Measurements from ENCODE around the gene MTHFD1.

DNA sequence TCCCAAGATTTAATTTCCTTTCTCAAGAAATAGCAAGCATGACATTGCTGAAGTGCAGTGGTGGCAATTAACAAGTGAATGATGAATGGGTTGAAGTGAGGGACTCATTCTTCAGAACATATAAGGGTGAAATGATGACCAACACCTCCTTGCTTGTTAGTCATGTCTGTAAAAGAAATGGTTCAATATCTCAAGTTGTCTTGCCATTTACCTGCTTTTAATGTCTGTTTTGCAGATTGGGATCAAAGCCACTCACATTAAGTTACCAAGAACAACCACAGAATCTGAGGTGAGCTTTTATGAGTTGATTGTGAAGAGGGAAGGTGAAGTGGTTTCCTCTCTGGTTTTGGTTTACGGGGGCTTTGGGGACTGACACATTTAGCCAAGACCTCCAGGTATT lies 24.1 kb downstream of the MTHFD1 start:
- TF ChIP-seq, protein P1, sequence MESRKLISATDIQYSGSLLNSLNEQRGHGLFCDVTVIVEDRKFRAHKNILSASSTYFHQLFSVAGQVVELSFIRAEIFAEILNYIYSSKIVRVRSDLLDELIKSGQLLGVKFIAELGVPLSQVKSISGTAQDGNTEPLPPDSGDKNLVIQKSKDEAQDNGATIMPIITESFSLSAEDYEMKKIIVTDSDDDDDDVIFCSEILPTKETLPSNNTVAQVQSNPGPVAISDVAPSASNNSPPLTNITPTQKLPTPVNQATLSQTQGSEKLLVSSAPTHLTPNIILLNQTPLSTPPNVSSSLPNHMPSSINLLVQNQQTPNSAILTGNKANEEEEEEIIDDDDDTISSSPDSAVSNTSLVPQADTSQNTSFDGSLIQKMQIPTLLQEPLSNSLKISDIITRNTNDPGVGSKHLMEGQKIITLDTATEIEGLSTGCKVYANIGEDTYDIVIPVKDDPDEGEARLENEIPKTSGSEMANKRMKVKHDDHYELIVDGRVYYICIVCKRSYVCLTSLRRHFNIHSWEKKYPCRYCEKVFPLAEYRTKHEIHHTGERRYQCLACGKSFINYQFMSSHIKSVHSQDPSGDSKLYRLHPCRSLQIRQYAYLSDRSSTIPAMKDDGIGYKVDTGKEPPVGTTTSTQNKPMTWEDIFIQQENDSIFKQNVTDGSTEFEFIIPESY (IDR thresholded peaks at IDR 0.05; ENCODE audit: borderline replicate concordance, low read depth) = no peak
- TF ChIP-seq RAD21 (IDR thresholded peaks at IDR 0.05; ENCODE audit: low read length) = no peak
- TF ChIP-seq, protein P2, sequence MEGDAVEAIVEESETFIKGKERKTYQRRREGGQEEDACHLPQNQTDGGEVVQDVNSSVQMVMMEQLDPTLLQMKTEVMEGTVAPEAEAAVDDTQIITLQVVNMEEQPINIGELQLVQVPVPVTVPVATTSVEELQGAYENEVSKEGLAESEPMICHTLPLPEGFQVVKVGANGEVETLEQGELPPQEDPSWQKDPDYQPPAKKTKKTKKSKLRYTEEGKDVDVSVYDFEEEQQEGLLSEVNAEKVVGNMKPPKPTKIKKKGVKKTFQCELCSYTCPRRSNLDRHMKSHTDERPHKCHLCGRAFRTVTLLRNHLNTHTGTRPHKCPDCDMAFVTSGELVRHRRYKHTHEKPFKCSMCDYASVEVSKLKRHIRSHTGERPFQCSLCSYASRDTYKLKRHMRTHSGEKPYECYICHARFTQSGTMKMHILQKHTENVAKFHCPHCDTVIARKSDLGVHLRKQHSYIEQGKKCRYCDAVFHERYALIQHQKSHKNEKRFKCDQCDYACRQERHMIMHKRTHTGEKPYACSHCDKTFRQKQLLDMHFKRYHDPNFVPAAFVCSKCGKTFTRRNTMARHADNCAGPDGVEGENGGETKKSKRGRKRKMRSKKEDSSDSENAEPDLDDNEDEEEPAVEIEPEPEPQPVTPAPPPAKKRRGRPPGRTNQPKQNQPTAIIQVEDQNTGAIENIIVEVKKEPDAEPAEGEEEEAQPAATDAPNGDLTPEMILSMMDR (IDR thresholded peaks at IDR 0.05) = no peak
- no peak for TF ChIP-seq GABPA (IDR thresholded peaks at IDR 0.05; ENCODE audit: low read depth)
- no peak for TF ChIP-seq JUND (IDR thresholded peaks at IDR 0.05)
- TF ChIP-seq POLR2AphosphoS5 (IDR thresholded peaks at IDR 0.05; ENCODE audit: low read depth, low read length) = no peak
- no peak for TF ChIP-seq EP300 (IDR thresholded peaks at IDR 0.05; ENCODE audit: borderline replicate concordance in 1 of 2, low read depth in 1 of 2, low read length in 1 of 2)
- no peak for TF ChIP-seq FOXJ3 (CRISPR knock-in tag; IDR thresholded peaks at IDR 0.05)
- no peak for TF ChIP-seq MXI1 (IDR thresholded peaks at IDR 0.05; ENCODE audit: low read depth, low read length)
- no peak for TF ChIP-seq GATA2 (CRISPR knock-in tag; IDR thresholded peaks at IDR 0.05)
- TF ChIP-seq, protein P3, sequence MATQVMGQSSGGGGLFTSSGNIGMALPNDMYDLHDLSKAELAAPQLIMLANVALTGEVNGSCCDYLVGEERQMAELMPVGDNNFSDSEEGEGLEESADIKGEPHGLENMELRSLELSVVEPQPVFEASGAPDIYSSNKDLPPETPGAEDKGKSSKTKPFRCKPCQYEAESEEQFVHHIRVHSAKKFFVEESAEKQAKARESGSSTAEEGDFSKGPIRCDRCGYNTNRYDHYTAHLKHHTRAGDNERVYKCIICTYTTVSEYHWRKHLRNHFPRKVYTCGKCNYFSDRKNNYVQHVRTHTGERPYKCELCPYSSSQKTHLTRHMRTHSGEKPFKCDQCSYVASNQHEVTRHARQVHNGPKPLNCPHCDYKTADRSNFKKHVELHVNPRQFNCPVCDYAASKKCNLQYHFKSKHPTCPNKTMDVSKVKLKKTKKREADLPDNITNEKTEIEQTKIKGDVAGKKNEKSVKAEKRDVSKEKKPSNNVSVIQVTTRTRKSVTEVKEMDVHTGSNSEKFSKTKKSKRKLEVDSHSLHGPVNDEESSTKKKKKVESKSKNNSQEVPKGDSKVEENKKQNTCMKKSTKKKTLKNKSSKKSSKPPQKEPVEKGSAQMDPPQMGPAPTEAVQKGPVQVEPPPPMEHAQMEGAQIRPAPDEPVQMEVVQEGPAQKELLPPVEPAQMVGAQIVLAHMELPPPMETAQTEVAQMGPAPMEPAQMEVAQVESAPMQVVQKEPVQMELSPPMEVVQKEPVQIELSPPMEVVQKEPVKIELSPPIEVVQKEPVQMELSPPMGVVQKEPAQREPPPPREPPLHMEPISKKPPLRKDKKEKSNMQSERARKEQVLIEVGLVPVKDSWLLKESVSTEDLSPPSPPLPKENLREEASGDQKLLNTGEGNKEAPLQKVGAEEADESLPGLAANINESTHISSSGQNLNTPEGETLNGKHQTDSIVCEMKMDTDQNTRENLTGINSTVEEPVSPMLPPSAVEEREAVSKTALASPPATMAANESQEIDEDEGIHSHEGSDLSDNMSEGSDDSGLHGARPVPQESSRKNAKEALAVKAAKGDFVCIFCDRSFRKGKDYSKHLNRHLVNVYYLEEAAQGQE (IDR thresholded peaks at IDR 0.05; ENCODE audit: low read depth, low read length) = no peak

Measured in SK-N-SH (cell line).